ENCODE results near the gene COL5A2.

GRCh38 chr2:189002079-189002478 is 177.5 kb downstream of the COL5A2 start:
- TF ChIP-seq CTCF (conservative IDR thresholded peaks at IDR 0.05 in 1 of 2, IDR thresholded peaks at IDR 0.05 in 1 of 2; ENCODE audit: extremely low read depth in 1 of 2, insufficient read depth in 1 of 2, low read depth in 1 of 2, low read length in 2 of 2) (no peak), EZH2 (IDR thresholded peaks at IDR 0.05; ENCODE audit: borderline replicate concordance, low read length) (no peak)
